Keratinocyte (primary cell): ENCODE results near the gene FGD4.

ENCODE experiments used
- EZH2 ChIP-seq: IDR thresholded peaks from one replicate; pipeline ENCODE4 v1.6.1; 2012; ENCODE audit warnings: inconsistent platforms, mild to moderate bottlenecking, low read length, moderate library complexity
- TF ChIP-seq, protein P1 (sequence below), 3 experiments: IDR thresholded peaks in 1 of 3; conservative IDR thresholded peaks in 1 of 3; optimal IDR thresholded peaks in 1 of 3; 2 replicates in 2 of 3; 3 replicates in 1 of 3; pipeline versions ENCODE3 to v1.5.1; 2011; ENCODE audit warnings: low read length in 3 of 3, mild to moderate bottlenecking in 3 of 3, moderate library complexity in 2 of 3, control low read depth in 1 of 3, inconsistent platforms in 1 of 3; ENCODE audit not compliant: insufficient read depth in 2 of 3; ENCODE audit errors: extremely low read depth in 1 of 3

DNA sequence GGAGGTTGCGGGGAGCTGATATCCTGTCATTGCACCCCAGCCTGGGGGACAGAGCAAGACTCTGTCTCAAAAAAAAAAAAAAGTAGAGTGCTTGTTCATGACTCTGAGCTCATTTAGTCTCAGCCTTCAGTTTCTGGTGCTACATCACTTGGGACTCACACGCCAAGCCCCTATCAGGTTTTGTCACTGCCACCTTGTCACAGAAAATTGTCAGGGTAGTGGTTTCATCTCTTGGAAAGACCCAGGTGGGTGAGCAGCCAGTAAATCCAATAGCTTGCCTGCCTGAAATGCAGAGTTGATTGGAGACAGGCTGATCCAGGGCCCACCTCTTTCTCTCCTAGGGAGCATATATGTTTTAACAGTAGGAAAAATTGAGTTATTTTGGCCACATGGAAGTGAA is 113.0 kb downstream of the FGD4 start:
- TF ChIP-seq, protein P1, sequence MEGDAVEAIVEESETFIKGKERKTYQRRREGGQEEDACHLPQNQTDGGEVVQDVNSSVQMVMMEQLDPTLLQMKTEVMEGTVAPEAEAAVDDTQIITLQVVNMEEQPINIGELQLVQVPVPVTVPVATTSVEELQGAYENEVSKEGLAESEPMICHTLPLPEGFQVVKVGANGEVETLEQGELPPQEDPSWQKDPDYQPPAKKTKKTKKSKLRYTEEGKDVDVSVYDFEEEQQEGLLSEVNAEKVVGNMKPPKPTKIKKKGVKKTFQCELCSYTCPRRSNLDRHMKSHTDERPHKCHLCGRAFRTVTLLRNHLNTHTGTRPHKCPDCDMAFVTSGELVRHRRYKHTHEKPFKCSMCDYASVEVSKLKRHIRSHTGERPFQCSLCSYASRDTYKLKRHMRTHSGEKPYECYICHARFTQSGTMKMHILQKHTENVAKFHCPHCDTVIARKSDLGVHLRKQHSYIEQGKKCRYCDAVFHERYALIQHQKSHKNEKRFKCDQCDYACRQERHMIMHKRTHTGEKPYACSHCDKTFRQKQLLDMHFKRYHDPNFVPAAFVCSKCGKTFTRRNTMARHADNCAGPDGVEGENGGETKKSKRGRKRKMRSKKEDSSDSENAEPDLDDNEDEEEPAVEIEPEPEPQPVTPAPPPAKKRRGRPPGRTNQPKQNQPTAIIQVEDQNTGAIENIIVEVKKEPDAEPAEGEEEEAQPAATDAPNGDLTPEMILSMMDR (optimal IDR thresholded peaks at IDR 0.05 in 1 of 3, IDR thresholded peaks at IDR 0.05 in 1 of 3, conservative IDR thresholded peaks at IDR 0.05 in 1 of 3; ENCODE audit: extremely low read depth in 1 of 3, insufficient read depth in 2 of 3, low read length in 3 of 3), result no peak
- no peak for TF ChIP-seq EZH2
